Left ventricle myocardium inferior (tissue), 1 donor: ENCODE data around the gene RAB40A. TPM values are rescaled to one million over a fixed set of nuclear protein-coding genes. Genes with fewer than 3 reads are reported as not detected.
"Not testable (repeated sequence)": the region's sequence is repeated elsewhere in the genome, so short reads cannot be mapped to it uniquely, and the experiment has no call there.

Experiments
- DNase-seq: peaks from one replicate; pipeline ENCODE4 v3.0.0-alpha.2; 2020
- H3K27ac ChIP-seq: fragments of 200-600 bp; replicated peaks from 2 replicates; pipeline ENCODE4 v1.8.0; 2021
- H3K27me3 ChIP-seq: fragments of 200-600 bp; 2 replicates; pipeline ENCODE4 v1.8.0; 2021; ENCODE audit warnings: low read depth
- H3K36me3 ChIP-seq: fragments of 200-600 bp; 2 replicates; pipeline ENCODE4 v1.8.0; 2021
- H3K4me1 ChIP-seq: fragments of 200-600 bp; 2 replicates; pipeline ENCODE4 v1.8.0; 2021
- H3K4me3 ChIP-seq: fragments of 200-600 bp; 2 replicates; pipeline ENCODE4 v1.8.0; 2021; ENCODE audit warnings: mild to moderate bottlenecking, moderate library complexity
- H3K9me3 ChIP-seq: fragments of 200-600 bp; replicated peaks from 2 replicates; pipeline ENCODE4 v1.8.0; 2021
- CTCF ChIP-seq: fragments of 200-600 bp; IDR thresholded peaks from 2 replicates; pipeline ENCODE4 v1.8.0; 2021; ENCODE audit warnings: antibody characterized with exemption, mild to moderate bottlenecking, borderline replicate concordance
- intact Hi-C: fragments of 100-400 bp; cut with micrococcal nuclease; formaldehyde crosslinking; loops from one replicate; pipeline ENCODE4 v1.11.0; 2022
- total RNA-seq: library from RNA; stranded (reverse); fragmentation: NEBNext Ultra II Directional; extraction: Animal tissue kit (Norgen Biotek cat#: 25700); gene quantifications from one replicate; pipeline ENCODE4 v1.2.1, GENCODE V29; 2021
- donor health status: DM: no; HTN: yes; CAD: no; lungs with severe emphysema.

Gene RAB40A
- total RNA-seq, 1 donor from 2014 or later: not detected

DNA sequence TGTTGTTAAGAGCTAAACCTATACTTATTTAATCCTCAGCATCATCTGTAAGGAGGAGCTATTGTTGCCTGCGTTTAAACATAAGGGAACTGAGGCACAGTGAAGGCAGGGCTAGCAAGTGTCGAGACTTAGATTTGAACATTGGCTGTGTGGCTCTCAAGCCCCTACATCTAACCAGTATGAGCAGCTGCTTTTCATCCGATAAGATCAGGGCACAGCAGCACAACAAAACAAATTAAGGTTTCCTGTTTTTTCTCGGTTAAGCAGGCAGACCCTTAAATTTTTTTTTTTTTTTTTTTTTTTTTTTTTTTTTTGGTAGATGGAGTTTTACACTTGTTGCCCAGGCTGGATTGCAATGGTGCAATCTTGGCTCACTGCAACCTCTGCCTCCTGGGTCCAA, 35.6 kb downstream of the RAB40A start:
- Histone ChIP-seq H3K27ac (no peak overlapping the region), H3K36me3 (no peaks in the 10 kb centered on the region), H3K4me1 (no peaks in the 10 kb centered on the region), H3K9me3 (no peaks in the 10 kb centered on the region), H3K4me3 (no peak overlapping the region), H3K27me3 (no peaks in the 10 kb centered on the region)
- intact Hi-C loops: no loop called here
- no peak for DNase-seq
- no peak for TF ChIP-seq CTCF

- Histone ChIP-seq H3K4me3 (no peak overlapping the region), H3K36me3 (no peaks in the 10 kb centered on the region), H3K27me3 (no peaks in the 10 kb centered on the region), H3K9me3 (no peaks in the 10 kb centered on the region), H3K4me1 (no peaks in the 10 kb centered on the region), H3K27ac (no peak overlapping the region)
- TF ChIP-seq CTCF: no peak
- intact Hi-C loops: no loop called here
- DNase-seq: no peak
Measured at GRCh38 chrX:103480526-103480925, 38.8 kb downstream of the RAB40A start.

GRCh38 chrX:103477496-103477895, 41.8 kb downstream of the RAB40A start:
- Histone ChIP-seq H3K36me3 (no peaks in the 10 kb centered on the region), H3K27ac (no peak overlapping the region), H3K4me1 (no peaks in the 10 kb centered on the region), H3K9me3 (no peaks in the 10 kb centered on the region), H3K4me3 (no peak overlapping the region), H3K27me3 (no peaks in the 10 kb centered on the region)
- no peak for TF ChIP-seq CTCF
- no peak for DNase-seq
- intact Hi-C loops: no loop called here

GRCh38 chrX:103475381-103475780, 43.9 kb downstream of the RAB40A start:
- no peak for TF ChIP-seq CTCF
- intact Hi-C loops: no loop called here
- Histone ChIP-seq H3K9me3 (no peaks in the 10 kb centered on the region), H3K27ac (no peak overlapping the region), H3K4me1 (no peaks in the 10 kb centered on the region), H3K27me3 (no peaks in the 10 kb centered on the region), H3K36me3 (no peaks in the 10 kb centered on the region), H3K4me3 (no peak overlapping the region)
- no peak for DNase-seq

DNA sequence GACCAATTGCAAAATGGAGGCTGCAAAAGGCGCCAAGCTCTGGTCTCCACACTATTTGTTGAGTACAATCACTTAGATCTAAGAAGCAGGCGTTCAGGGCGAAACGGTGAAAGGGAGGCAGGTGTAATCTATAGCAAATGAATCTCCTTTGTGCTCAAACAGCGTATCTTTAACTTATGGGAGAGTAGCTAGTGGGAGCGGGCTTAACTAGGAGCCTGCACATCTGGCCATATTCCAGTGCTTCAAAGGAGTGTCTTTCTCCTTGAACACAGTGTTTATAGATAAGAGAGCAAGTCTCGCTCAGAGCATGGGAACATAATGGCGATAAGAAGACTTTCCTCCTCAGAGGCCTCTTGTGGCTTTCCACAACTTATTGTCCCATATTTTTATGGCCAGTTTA, 49.3 kb downstream of the RAB40A start:
- H3K27me3 ChIP-seq, H3K4me3 ChIP-seq, H3K9me3 ChIP-seq, intact Hi-C loops, H3K4me1 ChIP-seq, H3K27ac ChIP-seq, H3K36me3 ChIP-seq, DNase-seq: not testable (repeated sequence)

- Histone ChIP-seq H3K36me3 (no peaks in the 10 kb centered on the region), H3K4me1 (no peaks in the 10 kb centered on the region), H3K4me3 (no peak overlapping the region), H3K27me3 (no peaks in the 10 kb centered on the region), H3K9me3 (no peaks in the 10 kb centered on the region), H3K27ac (no peak overlapping the region)
- no peak for DNase-seq
- intact Hi-C loops: no loop called here
- no peak for TF ChIP-seq CTCF
Measured at GRCh38 chrX:103467887-103468286, 51.4 kb downstream of the RAB40A start.
